Caco-2 (cell line): ENCODE measurements around the gene CEP350. TPM values are rescaled to one million over a fixed set of nuclear protein-coding genes. Genes with fewer than 3 reads are reported as not detected.

ENCODE experiments used
- BruUV-seq: library from RNA; stranded (reverse); fragments of 400-500 nt; replicated peaks from 2 replicates; lab custom pipeline; 2021; lab: Mats Ljungman, UMichigan
- CTCF ChIA-PET: fragments of 300-600 bp; sonication (Branson Sonifier 250); formaldehyde crosslinking; loops from one replicate; lab custom pipeline; 2022; ENCODE audit warnings: antibody characterized with exemption; lab: Charles Lee
- POLR2A ChIA-PET: fragments of 300-600 bp; sonication (Branson Sonifier 250); formaldehyde crosslinking; loops from one replicate; lab custom pipeline; 2022; ENCODE audit warnings: antibody characterized with exemption; lab: Charles Lee
- DNase-seq, 2 experiments: peaks; one replicate each; pipeline versions ENCODE4 v3.0.0 to v3.0.0-alpha.2; 2020 to 2022
- H3K27me3 ChIP-seq: replicated peaks from 2 replicates; pipeline ENCODE4 v1.6.0; 2011; ENCODE audit warnings: low read length; ENCODE audit not compliant: control insufficient read depth, insufficient read depth
- H3K36me3 ChIP-seq: 2 replicates; pipeline ENCODE4 v1.5.1; 2011; ENCODE audit warnings: low read length; ENCODE audit not compliant: control insufficient read depth, insufficient read depth
- H3K4me1 ChIP-seq: fragments of 250-450 bp; sonication (Bioruptor Pico); 2 replicates; pipeline ENCODE4 v1.5.1; 2020; ENCODE audit warnings: mild to moderate bottlenecking
- H3K4me3 ChIP-seq: 2 replicates; pipeline ENCODE4 v1.5.1; 2011; ENCODE audit warnings: low read depth, mild to moderate bottlenecking, control low read depth, low read length
- H3K9me3 ChIP-seq: fragments of 250-450 bp; sonication (Bioruptor Pico); 2 replicates; pipeline ENCODE4 v1.5.1; 2020; ENCODE audit warnings: mild to moderate bottlenecking, moderate library complexity
- H3K27ac Mint-ChIP-seq: one replicate; pipeline ENCODE4 v1.8.0; 2022; ENCODE audit warnings: mixed read lengths; ENCODE audit not compliant: unreplicated experiment
- H3K27me3 Mint-ChIP-seq: one replicate; pipeline ENCODE4 v1.8.0; 2022; ENCODE audit warnings: mixed read lengths; ENCODE audit not compliant: insufficient read depth, unreplicated experiment
- H3K36me3 Mint-ChIP-seq: one replicate; pipeline ENCODE4 v1.8.0; 2022; ENCODE audit warnings: mild to moderate bottlenecking, mixed read lengths; ENCODE audit not compliant: insufficient read depth, unreplicated experiment
- H3K4me1 Mint-ChIP-seq: one replicate; pipeline ENCODE4 v1.8.0; 2022; ENCODE audit warnings: low read depth, mixed read lengths; ENCODE audit not compliant: unreplicated experiment
- H3K4me3 Mint-ChIP-seq: one replicate; pipeline ENCODE4 v1.8.0; 2022; ENCODE audit warnings: mild to moderate bottlenecking, moderate library complexity, mixed read lengths; ENCODE audit not compliant: unreplicated experiment
- H3K9me3 Mint-ChIP-seq: one replicate; pipeline ENCODE4 v1.8.0; 2022; ENCODE audit warnings: mixed read lengths; ENCODE audit not compliant: unreplicated experiment
- intact Hi-C: fragments of 100-400 bp; cut with micrococcal nuclease; formaldehyde crosslinking; loops from one replicate; pipeline ENCODE4 v1.10.0; 2022; ENCODE audit not compliant: unreplicated experiment
- total RNA-seq: library from RNA; stranded (reverse); gene quantifications from 2 replicates; pipeline ENCODE4 v1.2.3, GENCODE V29; 2022
- TF ChIP-seq, protein P1 (sequence below), 2 experiments: fragments of 200-600 bp in 1 of 2; IDR thresholded peaks; 1 replicate in 1 of 2; 2 replicates in 1 of 2; pipeline versions ENCODE4 v1.5.1 to v1.8.0; 2011 to 2022; ENCODE audit warnings: antibody characterized with exemption in 1 of 2, control low read depth in 1 of 2, inconsistent platforms in 1 of 2, low read depth in 1 of 2, low read length in 1 of 2, mild to moderate bottlenecking in 1 of 2, moderate library complexity in 1 of 2; ENCODE audit not compliant: insufficient read depth in 1 of 2, severe bottlenecking in 1 of 2, unreplicated experiment in 1 of 2

CEP350 gene
- total RNA-seq, 1 experiment from 2014 or later = 43.5 TPM

DNA sequence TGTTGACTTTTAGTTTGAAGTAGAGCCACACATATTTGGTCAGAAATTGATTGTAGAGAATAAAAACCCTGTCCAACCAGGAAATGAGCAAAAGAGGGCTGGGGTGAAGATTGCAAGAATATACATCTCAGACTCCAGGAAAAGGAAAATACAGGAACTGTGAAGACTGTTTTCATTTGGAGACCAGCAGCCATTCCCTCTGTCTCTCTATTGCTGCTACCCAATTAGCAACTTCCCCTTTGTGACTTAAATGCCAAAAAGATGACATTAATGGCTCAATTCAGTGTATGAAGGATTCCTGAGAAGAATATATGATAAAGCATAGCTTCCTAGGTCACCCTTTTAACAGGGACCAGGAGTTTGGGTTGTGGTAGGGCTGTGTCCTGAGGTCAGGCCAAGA, 31.6 kb upstream of the CEP350 start:
- DNase-seq = no peak
- peaks cover 19% of the 10 kb centered on the region for H3K36me3 Mint-ChIP-seq
- H3K9me3 ChIP-seq = no peaks in the 10 kb centered on the region
- peaks cover 6% of the 10 kb centered on the region for H3K4me1 Mint-ChIP-seq
- H3K9me3 Mint-ChIP-seq = no peaks in the 10 kb centered on the region
- no peak overlapping the region for H3K4me3 Mint-ChIP-seq
- POLR2A ChIA-PET = interaction anchor here (0.5 kb wide), 1 partner anchor 108 kb away, joined by 3 read pairs; no protein-coding TSS in a partner anchor
- CTCF ChIA-PET = no interaction called here
- H3K27me3 Mint-ChIP-seq = peaks cover 4% of the 10 kb centered on the region
- no peak overlapping the region for H3K4me3 ChIP-seq
- no peaks in the 10 kb centered on the region; the same call in 1 of the 2 replicates for H3K36me3 ChIP-seq
- TF ChIP-seq, protein P1, sequence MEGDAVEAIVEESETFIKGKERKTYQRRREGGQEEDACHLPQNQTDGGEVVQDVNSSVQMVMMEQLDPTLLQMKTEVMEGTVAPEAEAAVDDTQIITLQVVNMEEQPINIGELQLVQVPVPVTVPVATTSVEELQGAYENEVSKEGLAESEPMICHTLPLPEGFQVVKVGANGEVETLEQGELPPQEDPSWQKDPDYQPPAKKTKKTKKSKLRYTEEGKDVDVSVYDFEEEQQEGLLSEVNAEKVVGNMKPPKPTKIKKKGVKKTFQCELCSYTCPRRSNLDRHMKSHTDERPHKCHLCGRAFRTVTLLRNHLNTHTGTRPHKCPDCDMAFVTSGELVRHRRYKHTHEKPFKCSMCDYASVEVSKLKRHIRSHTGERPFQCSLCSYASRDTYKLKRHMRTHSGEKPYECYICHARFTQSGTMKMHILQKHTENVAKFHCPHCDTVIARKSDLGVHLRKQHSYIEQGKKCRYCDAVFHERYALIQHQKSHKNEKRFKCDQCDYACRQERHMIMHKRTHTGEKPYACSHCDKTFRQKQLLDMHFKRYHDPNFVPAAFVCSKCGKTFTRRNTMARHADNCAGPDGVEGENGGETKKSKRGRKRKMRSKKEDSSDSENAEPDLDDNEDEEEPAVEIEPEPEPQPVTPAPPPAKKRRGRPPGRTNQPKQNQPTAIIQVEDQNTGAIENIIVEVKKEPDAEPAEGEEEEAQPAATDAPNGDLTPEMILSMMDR (IDR thresholded peaks at IDR 0.05; ENCODE audit: insufficient read depth in 1 of 2, low read depth in 1 of 2, low read length in 1 of 2, severe bottlenecking in 1 of 2, unreplicated experiment in 1 of 2) = no peak
- intact Hi-C loops = no loop called here
- H3K27me3 ChIP-seq = no peaks in the 10 kb centered on the region
- H3K27ac Mint-ChIP-seq = no peak overlapping the region
- H3K4me1 ChIP-seq = no peaks in the 10 kb centered on the region
- no TSS peak for BruUV-seq

DNA sequence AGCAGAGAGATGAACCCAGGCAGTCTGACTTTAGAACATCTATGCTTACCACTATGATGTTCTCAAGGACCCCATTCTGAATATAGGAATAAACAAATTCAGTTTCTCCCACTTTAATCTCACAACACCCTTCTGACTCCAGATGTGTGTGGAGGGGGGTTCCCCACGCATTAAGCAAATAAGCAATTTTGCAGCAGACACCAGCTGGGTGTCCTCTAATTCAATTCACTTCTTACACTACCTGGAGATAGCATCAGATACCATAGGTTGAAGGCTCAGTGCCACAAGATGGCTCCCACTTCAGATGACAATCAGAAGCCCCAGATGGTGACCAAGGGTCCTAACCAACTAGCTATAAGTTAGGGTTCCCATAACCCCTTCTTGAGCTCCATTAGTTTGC, 30.3 kb upstream of the CEP350 start:
- Mint-ChIP-seq H3K27me3 (peaks cover 5% of the 10 kb centered on the region), H3K27ac (no peak overlapping the region), H3K4me1 (peaks cover 9% of the 10 kb centered on the region), H3K36me3 (peaks cover 6% of the 10 kb centered on the region), H3K9me3 (no peaks in the 10 kb centered on the region), H3K4me3 (no peak overlapping the region)
- no TSS peak for BruUV-seq
- H3K4me3 ChIP-seq = no peak overlapping the region
- POLR2A ChIA-PET = no interaction called here
- H3K27me3 ChIP-seq = no peaks in the 10 kb centered on the region
- H3K36me3 ChIP-seq = no peaks in the 10 kb centered on the region
- no peak for DNase-seq
- TF ChIP-seq, protein P1 (IDR thresholded peaks at IDR 0.05; ENCODE audit: insufficient read depth in 1 of 2, low read depth in 1 of 2, low read length in 1 of 2, severe bottlenecking in 1 of 2, unreplicated experiment in 1 of 2) = no peak
- no peaks in the 10 kb centered on the region for H3K4me1 ChIP-seq
- H3K9me3 ChIP-seq = no peaks in the 10 kb centered on the region
- intact Hi-C loops = no loop called here
- CTCF ChIA-PET = no interaction called here

DNA sequence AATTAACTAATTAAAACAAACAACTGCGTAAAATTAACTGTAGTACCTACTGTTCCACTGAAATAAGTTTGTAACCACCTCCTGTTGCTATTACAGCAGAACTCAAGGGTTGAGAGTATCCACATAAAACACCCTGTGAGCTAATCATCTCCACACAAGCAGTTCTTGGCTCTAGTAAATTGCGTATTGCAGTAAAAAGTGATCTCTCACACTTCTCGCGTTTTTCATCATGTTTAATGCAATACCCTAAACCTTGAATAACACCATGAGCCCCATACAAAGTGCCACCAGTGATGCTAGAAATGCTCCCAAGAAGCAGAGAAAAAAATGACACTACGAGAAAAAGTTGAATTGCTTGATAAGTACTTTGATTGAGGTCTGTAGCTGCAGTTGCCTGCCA, 29.3 kb upstream of the CEP350 start:
- intact Hi-C loops = no loop called here
- H3K4me1 Mint-ChIP-seq = peaks cover 9% of the 10 kb centered on the region
- POLR2A ChIA-PET = no interaction called here
- no TSS peak for BruUV-seq
- no peak overlapping the region for H3K27ac Mint-ChIP-seq
- H3K36me3 Mint-ChIP-seq = peaks cover 4% of the 10 kb centered on the region
- no peaks in the 10 kb centered on the region for H3K36me3 ChIP-seq
- no peak for DNase-seq
- no peak overlapping the region for H3K4me3 ChIP-seq
- H3K4me3 Mint-ChIP-seq = no peak overlapping the region
- H3K27me3 Mint-ChIP-seq = peaks cover 5% of the 10 kb centered on the region
- no peaks in the 10 kb centered on the region for H3K9me3 Mint-ChIP-seq
- H3K27me3 ChIP-seq = no peaks in the 10 kb centered on the region
- peaks cover 4% of the 10 kb centered on the region for H3K4me1 ChIP-seq
- TF ChIP-seq, protein P1 (IDR thresholded peaks at IDR 0.05; ENCODE audit: insufficient read depth in 1 of 2, low read depth in 1 of 2, low read length in 1 of 2, severe bottlenecking in 1 of 2, unreplicated experiment in 1 of 2) = no peak
- no peaks in the 10 kb centered on the region for H3K9me3 ChIP-seq
- CTCF ChIA-PET = no interaction called here
